ENCODE results near the gene DBP. TPM values are rescaled to one million over a fixed set of nuclear protein-coding genes. Genes with fewer than 3 reads are reported as not detected.

Gene DBP
- total and polyA plus RNA-seq, 2 experiments from 2014 or later, result 3.7 to 5.9 TPM

GRCh38 chr19:48607359-48607755 lies 29.8 kb downstream of the DBP start:
- no peak for DNase-seq
- Histone ChIP-seq H3K4me3 (no peak overlapping the region), H3K36me3 (ENCODE audit: low read depth) (no peaks in the 10 kb centered on the region), H2AFZ (no peak overlapping the region), H3K4me2 (ENCODE audit: unreplicated experiment) (no peak overlapping the region), H3K27ac (no peak overlapping the region), H3K4me1 (ENCODE audit: insufficient read depth) (no peaks in the 10 kb centered on the region), H3K9ac (no peak overlapping the region), H3K27me3 (replicated peaks; ENCODE audit: insufficient read depth) (no peaks in the 10 kb centered on the region), H3F3A (ENCODE audit: insufficient read depth) (no peaks in the 10 kb centered on the region), H3K9me3 (ENCODE audit: low read depth) (no peaks in the 10 kb centered on the region), H3K9me2 (ENCODE audit: insufficient read depth) (no peaks in the 10 kb centered on the region), H3K79me2 (ENCODE audit: insufficient read depth) (no peaks in the 10 kb centered on the region), H4K20me1 (ENCODE audit: insufficient read depth) (no peaks in the 10 kb centered on the region)
- TF ChIP-seq EZH2 (IDR thresholded peaks at IDR 0.05; ENCODE audit: insufficient read depth, poor library complexity, severe bottlenecking) (no peak), EZH2phosphoT487 (IDR thresholded peaks at IDR 0.05; ENCODE audit: insufficient read depth, low read depth) (no peak)
- in situ Hi-C loops (cut with MboI), result no loop called here
- WGBS, 2 experiments (ENCODE audit: low coverage in 1 of 2, low lambda C conversion rate in 2 of 2, missing lambda C conversion rate in 2 of 2), result 75 to 78% methylated on average over 7 of the region's 7 CpGs

GRCh38 chr19:48606463-48607358 lies 30.5 kb downstream of the DBP start, which contains the start of gene SPACA4:
TSS of gene SPACA4 (plus strand) at chr19:48606742. CDS start at chr19:48606979, 237 bp downstream.
- Histone ChIP-seq H3K9me3 (ENCODE audit: low read depth) (no peaks in the 10 kb centered on the region), H3K9me2 (ENCODE audit: insufficient read depth) (no peaks in the 10 kb centered on the region), H3F3A (ENCODE audit: insufficient read depth) (no peaks in the 10 kb centered on the region), H3K4me3 (no peak within 1 kb of the TSS), H4K20me1 (ENCODE audit: insufficient read depth) (no peaks in the 10 kb centered on the region), H3K4me1 (ENCODE audit: insufficient read depth) (no peaks in the 10 kb centered on the region), H3K27me3 (replicated peaks; ENCODE audit: insufficient read depth) (no peaks in the 10 kb centered on the region), H3K9ac (no peak within 1 kb of the TSS), H3K79me2 (ENCODE audit: insufficient read depth) (no peaks in the 10 kb centered on the region), H3K27ac (no peak within 1 kb of the TSS), H3K4me2 (ENCODE audit: unreplicated experiment) (no peak within 1 kb of the TSS), H2AFZ (no peak within 1 kb of the TSS), H3K36me3 (ENCODE audit: low read depth) (no peaks in the 10 kb centered on the region)
- TF ChIP-seq EZH2 (IDR thresholded peaks at IDR 0.05; ENCODE audit: insufficient read depth, poor library complexity, severe bottlenecking), result no peak
- TF ChIP-seq EZH2phosphoT487 (IDR thresholded peaks at IDR 0.05; ENCODE audit: insufficient read depth, low read depth), result no peak
- 87 to 88% methylated on average over 38 to 39 of the region's 39 CpGs for WGBS, 2 experiments (ENCODE audit: low coverage in 1 of 2, low lambda C conversion rate in 2 of 2, missing lambda C conversion rate in 2 of 2)
- DNase-seq, result no peak
- in situ Hi-C loops (cut with MboI), result no loop called here

- no peak overlapping the region for H3K27ac ChIP-seq
Observed at GRCh38 chr19:48603850-48604249, 33.3 kb downstream of the DBP start.

GRCh38 chr19:48603449-48603848 lies 33.7 kb downstream of the DBP start:
- H4K20me1 ChIP-seq (ENCODE audit: insufficient read depth), result no peaks in the 10 kb centered on the region
- no peaks in the 10 kb centered on the region for H3K9me3 ChIP-seq (ENCODE audit: low read depth)
- no peaks in the 10 kb centered on the region for H3K36me3 ChIP-seq (ENCODE audit: low read depth)
- TF ChIP-seq EZH2 (IDR thresholded peaks at IDR 0.05; ENCODE audit: insufficient read depth, poor library complexity, severe bottlenecking) (no peak), EZH2phosphoT487 (IDR thresholded peaks at IDR 0.05; ENCODE audit: insufficient read depth, low read depth) (no peak)
- no peak for DNase-seq
- H3F3A ChIP-seq (ENCODE audit: insufficient read depth), result no peaks in the 10 kb centered on the region
- H3K4me3 ChIP-seq, result no peak overlapping the region
- WGBS, 2 experiments (ENCODE audit: low coverage in 1 of 2, low lambda C conversion rate in 2 of 2, missing lambda C conversion rate in 2 of 2), result 85 to 93% methylated on average over 7 to 39 of the region's 39 CpGs
- H3K79me2 ChIP-seq (ENCODE audit: insufficient read depth), result no peaks in the 10 kb centered on the region
- H3K9me2 ChIP-seq (ENCODE audit: insufficient read depth), result no peaks in the 10 kb centered on the region
- in situ Hi-C loops (cut with MboI), result no loop called here
- no peak overlapping the region for H3K4me2 ChIP-seq (ENCODE audit: unreplicated experiment)
- H3K27ac ChIP-seq, result no peak overlapping the region
- H3K9ac ChIP-seq, result no peak overlapping the region
- H3K27me3 ChIP-seq (replicated peaks; ENCODE audit: insufficient read depth), result no peaks in the 10 kb centered on the region; the same call in 1 of the 2 replicates
- H3K4me1 ChIP-seq (ENCODE audit: insufficient read depth), result no peaks in the 10 kb centered on the region
- no peak overlapping the region for H2AFZ ChIP-seq

More at GRCh38 chr19:48603850-48604249, 33.3 kb downstream of the DBP start:
- H4K20me1 ChIP-seq (ENCODE audit: insufficient read depth), result no peaks in the 10 kb centered on the region
- no peaks in the 10 kb centered on the region for H3K36me3 ChIP-seq (ENCODE audit: low read depth)
- no peaks in the 10 kb centered on the region for H3K4me1 ChIP-seq (ENCODE audit: insufficient read depth)
- H3K9me2 ChIP-seq (ENCODE audit: insufficient read depth), result no peaks in the 10 kb centered on the region
- WGBS, 2 experiments (ENCODE audit: low coverage in 1 of 2, low lambda C conversion rate in 2 of 2, missing lambda C conversion rate in 2 of 2), result 75 to 79% methylated on average over 8 to 9 of the region's 9 CpGs
- H2AFZ ChIP-seq, result no peak overlapping the region
- no peak overlapping the region for H3K4me2 ChIP-seq (ENCODE audit: unreplicated experiment)
- no peak overlapping the region for H3K4me3 ChIP-seq
- no peaks in the 10 kb centered on the region for H3K27me3 ChIP-seq (replicated peaks; ENCODE audit: insufficient read depth)
- in situ Hi-C loops (cut with MboI), result no loop called here
- no peaks in the 10 kb centered on the region for H3F3A ChIP-seq (ENCODE audit: insufficient read depth)
- no peaks in the 10 kb centered on the region for H3K79me2 ChIP-seq (ENCODE audit: insufficient read depth)
- no peaks in the 10 kb centered on the region for H3K9me3 ChIP-seq (ENCODE audit: low read depth)
- H3K9ac ChIP-seq, result no peak overlapping the region
- no peak for DNase-seq
- TF ChIP-seq EZH2 (IDR thresholded peaks at IDR 0.05; ENCODE audit: insufficient read depth, poor library complexity, severe bottlenecking), result no peak
- no peak for TF ChIP-seq EZH2phosphoT487 (IDR thresholded peaks at IDR 0.05; ENCODE audit: insufficient read depth, low read depth)

Measured in GM23248 (cell line).